ENCODE data around the gene GALNT9.

- TF ChIP-seq CTCF (IDR thresholded peaks at IDR 0.05; ENCODE audit: poor library complexity, severe bottlenecking) (no peak), EP300 (conservative IDR thresholded peaks at IDR 0.05; ENCODE audit: poor library complexity, severe bottlenecking) (no peak), TAF1 (IDR thresholded peaks at IDR 0.05; ENCODE audit: low read depth) (no peak), EZH2 (IDR thresholded peaks at IDR 0.05; ENCODE audit: borderline replicate concordance, insufficient read depth, low read length, poor library complexity, severe bottlenecking) (no peak), REST (IDR thresholded peaks at IDR 0.05; ENCODE audit: borderline replicate concordance) (no peak), POLR2AphosphoS5 (IDR thresholded peaks at IDR 0.05) (no peak)
These were observed 37.8 kb downstream of the GALNT9 start for GRCh38 chr12:132291402-132292175.
